BE2C (cell line): ENCODE measurements around the gene COQ2.
"Not testable (repeated sequence)": the region's sequence is repeated elsewhere in the genome, so short reads cannot be mapped to it uniquely, and the experiment has no call there.

Experiments
- DNase-seq: peaks from one replicate; pipeline ENCODE4 v3.0.0-alpha.2; 2020
- H3K27me3 ChIP-seq: fragments of 250-450 bp; sonication (Bioruptor Pico); 2 replicates; pipeline ENCODE4 v1.5.1; 2020; ENCODE audit warnings: mild to moderate bottlenecking
- H3K36me3 ChIP-seq: fragments of 250-450 bp; sonication (Bioruptor Pico); 2 replicates; pipeline ENCODE4 v1.5.1; 2020; ENCODE audit warnings: mild to moderate bottlenecking
- H3K4me1 ChIP-seq: fragments of 250-450 bp; sonication (Bioruptor Pico); 2 replicates; pipeline ENCODE4 v1.5.1; 2020
- H3K4me3 ChIP-seq: 2 replicates; pipeline ENCODE4 v1.5.1; 2011; ENCODE audit warnings: low read depth, low read length
- H3K9me3 ChIP-seq: fragments of 250-450 bp; sonication (Bioruptor Pico); 2 replicates; pipeline ENCODE4 v1.5.1; 2020
- CTCF ChIP-seq: IDR thresholded peaks from 2 replicates; pipeline ENCODE4 v1.5.1; 2012; ENCODE audit warnings: mild to moderate bottlenecking, low read depth, low read length

COQ2 gene

GRCh38 chr4:83285055-83285407, 433 bp upstream of the COQ2 start:
- H3K4me3 ChIP-seq = peak overlapping the region; percentile 78
- no peak for TF ChIP-seq CTCF

GRCh38 chr4:83283181-83283580, 1.4 kb downstream of the COQ2 start:
- no peaks in the 10 kb centered on the region for H3K9me3 ChIP-seq
- H3K4me3 ChIP-seq = peak overlapping the region; percentile 78; the same call in 1 of the 2 replicates
- no peaks in the 10 kb centered on the region for H3K27me3 ChIP-seq
- H3K36me3 ChIP-seq = peaks cover 1% of the 10 kb centered on the region; the same call in 1 of the 2 replicates
- no peak for DNase-seq
- TF ChIP-seq CTCF = no peak
- H3K4me1 ChIP-seq = peaks cover 4% of the 10 kb centered on the region; the same call in 1 of the 2 replicates

More at GRCh38 chr4:83285055-83285407, 433 bp upstream of the COQ2 start:
- peaks cover 4% of the 10 kb centered on the region; the same call in 1 of the 2 replicates for H3K4me1 ChIP-seq
- no peak for DNase-seq
- H3K36me3 ChIP-seq = no peaks in the 10 kb centered on the region
- no peaks in the 10 kb centered on the region for H3K9me3 ChIP-seq
- H3K27me3 ChIP-seq = no peaks in the 10 kb centered on the region

- no peaks in the 10 kb centered on the region for H3K27me3 ChIP-seq
- peak; percentile 77 for TF ChIP-seq CTCF
- H3K4me1 ChIP-seq = peaks cover 4% of the 10 kb centered on the region; the same call in 1 of the 2 replicates
- peaks cover 4% of the 10 kb centered on the region; the same call in 1 of the 2 replicates for H3K36me3 ChIP-seq
- H3K9me3 ChIP-seq = no peaks in the 10 kb centered on the region
- peak; percentile 49 for DNase-seq
- H3K4me3 ChIP-seq = no peak overlapping the region
These were observed 2.5 kb downstream of the COQ2 start for GRCh38 chr4:83282049-83282535.

- Histone ChIP-seq H3K9me3 (no peaks in the 10 kb centered on the region), H3K27me3 (no peaks in the 10 kb centered on the region), H3K36me3 (peaks cover 7% of the 10 kb centered on the region), H3K4me1 (peaks cover 4% of the 10 kb centered on the region; the same call in 1 of the 2 replicates), H3K4me3 (no peak overlapping the region)
- peak; percentile 2; the same call in 1 of the 2 replicates for TF ChIP-seq CTCF
- DNase-seq = no peak
These were observed 3.3 kb downstream of the COQ2 start for GRCh38 chr4:83281307-83281706.

- Histone ChIP-seq H3K27me3 (no peaks in the 10 kb centered on the region), H3K9me3 (no peaks in the 10 kb centered on the region), H3K36me3 (peaks cover 12% of the 10 kb centered on the region), H3K4me1 (peaks cover under 1% of the 10 kb centered on the region; the same call in 1 of the 2 replicates), H3K4me3 (no peak overlapping the region)
- TF ChIP-seq CTCF = no peak
- no peak for DNase-seq
These were observed 8.1 kb downstream of the COQ2 start for GRCh38 chr4:83276299-83277040.

GRCh38 chr4:83273926-83274325, 10.7 kb downstream of the COQ2 start:
- not testable (repeated sequence) for H3K4me3 ChIP-seq, H3K4me1 ChIP-seq, DNase-seq, H3K27me3 ChIP-seq, H3K9me3 ChIP-seq
- H3K36me3 ChIP-seq = peaks cover 25% of the 10 kb centered on the region
